CD4-positive, CD25-positive, alpha-beta regulatory T cell (primary cell): ENCODE data around the gene SSX4B. TPM values are rescaled to one million over a fixed set of nuclear protein-coding genes. Genes with fewer than 3 reads are reported as not detected.

ENCODE experiments used
- polyA plus RNA-seq, 4 donors: library from polyadenylated mRNA; unstranded; fragments of 300-500 nt; fragmentation: Illumina TruSeq; gene quantifications; one replicate each; pipeline ENCODE4 v1.2.3, GENCODE V29; 2021
- total RNA-seq: library from RNA; stranded (reverse); gene quantifications from one replicate; pipeline ENCODE4 v1.2.3, GENCODE V29; 2022

The SSX4B gene
- total and polyA plus RNA-seq, 5 donors from 2014 or later, result not detected

Other genes starting within 250 kb of the SSX4B start
- not detected for gene SSX5, start 215.2 kb downstream of the SSX4B start, total RNA-seq
- gene SSX5, start 215.2 kb downstream of the SSX4B start, polyA plus RNA-seq, result not detected
- gene SSX1, start 156.6 kb downstream of the SSX4B start, total RNA-seq, result not detected
- gene SSX1, start 156.6 kb downstream of the SSX4B start, polyA plus RNA-seq, result not detected
- gene SSX3, start 55.3 kb downstream of the SSX4B start, total RNA-seq, result not detected
- not detected for gene SSX3, start 55.3 kb downstream of the SSX4B start, polyA plus RNA-seq
- gene SSX4, start 28.4 kb downstream of the SSX4B start, total RNA-seq, result not detected
- gene SSX4, start 28.4 kb downstream of the SSX4B start, polyA plus RNA-seq, result not detected
- gene SLC38A5, start 58.3 kb upstream of the SSX4B start, total RNA-seq, result 23.3 TPM
- 10 to 100 TPM; 12.9 to 23.7 (median 19.3) TPM for gene SLC38A5, start 58.3 kb upstream of the SSX4B start, polyA plus RNA-seq
- 64.5 TPM for gene FTSJ1, start 64.2 kb upstream of the SSX4B start, total RNA-seq
- 10 to 100 TPM; 57.9 to 73.1 (median 64.4) TPM for gene FTSJ1, start 64.2 kb upstream of the SSX4B start, polyA plus RNA-seq
- 18.5 TPM for gene PORCN, start 97.0 kb upstream of the SSX4B start, total RNA-seq
- 10 to 100 TPM in 1 of 4 donors, 1 to 10 TPM in 3; 8.1 to 11.9 (median 9.4) TPM for gene PORCN, start 97.0 kb upstream of the SSX4B start, polyA plus RNA-seq
- gene EBP, start 109.8 kb upstream of the SSX4B start, total RNA-seq, result 56.8 TPM
- 100 to 1,000 TPM in 3 of 4 donors, 10 to 100 TPM in 1; 88.4 to 126 (median 109) TPM for gene EBP, start 109.8 kb upstream of the SSX4B start, polyA plus RNA-seq
- gene TBC1D25, start 127.8 kb upstream of the SSX4B start, total RNA-seq, result 32.5 TPM
- gene TBC1D25, start 127.8 kb upstream of the SSX4B start, polyA plus RNA-seq, result 10 to 100 TPM; 14.9 to 18.3 (median 16.9) TPM
- 309 TPM for gene RBM3, start 162.5 kb upstream of the SSX4B start, total RNA-seq
- 100 to 1,000 TPM; 192 to 258 (median 219) TPM for gene RBM3, start 162.5 kb upstream of the SSX4B start, polyA plus RNA-seq
- 45.8 TPM for gene WDR13, start 185.5 kb upstream of the SSX4B start, total RNA-seq
- 10 to 100 TPM; 33.4 to 53.7 (median 46.0) TPM for gene WDR13, start 185.5 kb upstream of the SSX4B start, polyA plus RNA-seq